GM12865 (cell line): ENCODE results near the gene USP53.

ENCODE experiments used
- DNase-seq: peaks from one replicate; pipeline ENCODE4 v3.0.0; 2010; ENCODE audit warnings: low read depth
- H3K4me3 ChIP-seq: 2 replicates; pipeline ENCODE4 v1.5.1; 2011; ENCODE audit warnings: mild to moderate bottlenecking, low read depth, low read length, control low read depth
- CTCF ChIP-seq: IDR thresholded peaks from 2 replicates; pipeline ENCODE4 v1.5.1; 2011; ENCODE audit warnings: low read length, control low read depth, low read depth, inconsistent platforms; ENCODE audit not compliant: insufficient read depth; ENCODE audit errors: missing control alignments

USP53 gene

GRCh38 chr4:119284876-119285780 is 72.6 kb downstream of the USP53 start:
- peak overlapping the region; percentile 42 for H3K4me3 ChIP-seq
- TF ChIP-seq CTCF: no peak
- peak; percentile 18 for DNase-seq

- peak; percentile 48 for TF ChIP-seq CTCF
- peak; percentile 66 for DNase-seq
These were observed 74.0 kb downstream of the USP53 start for GRCh38 chr4:119286377-119287002.

GRCh38 chr4:119289313-119289712 is 76.8 kb downstream of the USP53 start:
- H3K4me3 ChIP-seq: no peak overlapping the region
- no peak for TF ChIP-seq CTCF
- DNase-seq: no peak

More at GRCh38 chr4:119286377-119287002, 74.0 kb downstream of the USP53 start:
- H3K4me3 ChIP-seq: no peak overlapping the region

- no peak for DNase-seq
- TF ChIP-seq CTCF: no peak
- no peak overlapping the region for H3K4me3 ChIP-seq
These were observed 78.1 kb downstream of the USP53 start for GRCh38 chr4:119290598-119290997.

GRCh38 chr4:119296356-119296755 is 83.8 kb downstream of the USP53 start:
- DNase-seq: no peak
- H3K4me3 ChIP-seq: no peak overlapping the region
- no peak for TF ChIP-seq CTCF

GRCh38 chr4:119297795-119298194 is 85.3 kb downstream of the USP53 start:
- H3K4me3 ChIP-seq: no peak overlapping the region
- no peak for TF ChIP-seq CTCF
- DNase-seq: no peak
